Mucosa of descending colon (tissue), 3 donors: ENCODE results near the gene FFAR4. TPM values are rescaled to one million over a fixed set of nuclear protein-coding genes. Genes with fewer than 3 reads are reported as not detected.
A peak's percentile ranks its signal among the peaks of the same experiment; 100 is the strongest.

Source experiments
- ATAC-seq: fragments of 200-7000 bp; cut with Tn5 transposase; one replicate; pipeline ENCODE4 v1.9.1; 2020; ENCODE audit warnings: mild to moderate bottlenecking, moderate library complexity
- DNase-seq, 3 donors: peaks; one replicate each; pipeline ENCODE4 v3.0.0-alpha.2; 2020
- H3K36me3 ChIP-seq: fragments of 200-600 bp; one replicate; pipeline ENCODE4 v1.8.0; 2021; ENCODE audit warnings: low read depth, mild to moderate bottlenecking
- H3K4me1 ChIP-seq: fragments of 200-600 bp; one replicate; pipeline ENCODE4 v1.8.0; 2021; ENCODE audit warnings: low read depth, mild to moderate bottlenecking
- H3K4me3 ChIP-seq: fragments of 200-600 bp; one replicate; pipeline ENCODE4 v1.8.0; 2021; ENCODE audit warnings: mild to moderate bottlenecking
- H3K9me3 ChIP-seq: fragments of 200-600 bp; one replicate; pipeline ENCODE4 v1.8.0; 2021; ENCODE audit warnings: mild to moderate bottlenecking
- intact Hi-C, 2 donors: fragments of 100-400 bp; cut with DNase I in 1 of 2; cut with micrococcal nuclease in 1 of 2; formaldehyde crosslinking; loops; one replicate each; pipeline versions ENCODE4 v1.11.0 to v1.11.1; 2022; cut with DNase I, micrococcal nuclease
- total RNA-seq, 3 donors: library from RNA; stranded (reverse); fragmentation: NEBNext Ultra II Directional in 2 of 3; extraction: Animal tissue kit (Norgen Biotek cat#: 25700) in 2 of 3; gene quantifications; one replicate each; pipeline versions ENCODE4 v1.2.1 to v1.2.4, GENCODE V29; 2021 to 2023
- TF ChIP-seq, protein P1 (sequence below): fragments of 200-600 bp; IDR thresholded peaks from one replicate; pipeline ENCODE4 v1.8.0; 2022; ENCODE audit warnings: antibody characterized with exemption, mild to moderate bottlenecking
- donor health status: DM: no; HTN: no; CAD: no; lungs with moderate emphysema.
- donor health status: DM: no; HTN: no; CAD: no.
- donor health status: DM: no; HTN: yes; CAD: no.

Gene FFAR4
- total RNA-seq, 3 donors from 2014 or later, result 17.4 to 36.3 (median 28.7) TPM

DNA sequence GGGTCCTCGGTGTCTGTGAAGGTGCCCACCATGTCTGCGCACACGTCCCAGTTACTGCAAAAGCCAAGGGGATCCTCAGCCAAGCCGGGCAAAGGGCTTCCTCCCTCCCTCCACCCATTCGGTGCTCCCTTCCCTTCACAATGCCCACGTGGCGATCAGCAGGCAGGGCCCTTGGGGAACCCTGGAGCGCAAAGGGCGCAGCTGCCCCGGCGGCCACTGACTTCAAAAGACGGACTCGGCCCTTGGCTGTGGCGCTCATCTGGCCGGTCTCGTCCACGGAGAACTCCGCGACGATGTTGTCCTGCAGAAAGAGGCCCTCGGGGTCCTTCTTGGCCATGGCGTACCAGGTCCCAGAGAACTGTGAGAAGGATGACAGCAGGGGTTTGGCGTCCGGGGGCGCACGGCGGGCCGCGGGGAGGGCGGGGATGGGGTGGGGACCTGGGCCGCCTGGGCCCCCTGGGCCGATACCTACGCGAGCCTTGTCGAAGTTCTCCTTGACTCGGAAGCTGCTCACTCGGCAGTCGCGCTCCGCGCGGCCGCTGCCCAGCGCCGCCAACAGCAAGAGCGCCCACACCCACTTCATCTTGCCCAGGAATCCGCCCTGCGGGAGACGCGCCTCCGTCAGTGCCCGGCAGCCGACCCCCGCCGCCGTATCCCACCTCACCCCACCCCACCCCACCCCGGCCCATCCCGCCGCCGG is 34.1 kb downstream of the FFAR4 start:
- no peak overlapping the region for H3K4me3 ChIP-seq
- TF ChIP-seq, protein P1, sequence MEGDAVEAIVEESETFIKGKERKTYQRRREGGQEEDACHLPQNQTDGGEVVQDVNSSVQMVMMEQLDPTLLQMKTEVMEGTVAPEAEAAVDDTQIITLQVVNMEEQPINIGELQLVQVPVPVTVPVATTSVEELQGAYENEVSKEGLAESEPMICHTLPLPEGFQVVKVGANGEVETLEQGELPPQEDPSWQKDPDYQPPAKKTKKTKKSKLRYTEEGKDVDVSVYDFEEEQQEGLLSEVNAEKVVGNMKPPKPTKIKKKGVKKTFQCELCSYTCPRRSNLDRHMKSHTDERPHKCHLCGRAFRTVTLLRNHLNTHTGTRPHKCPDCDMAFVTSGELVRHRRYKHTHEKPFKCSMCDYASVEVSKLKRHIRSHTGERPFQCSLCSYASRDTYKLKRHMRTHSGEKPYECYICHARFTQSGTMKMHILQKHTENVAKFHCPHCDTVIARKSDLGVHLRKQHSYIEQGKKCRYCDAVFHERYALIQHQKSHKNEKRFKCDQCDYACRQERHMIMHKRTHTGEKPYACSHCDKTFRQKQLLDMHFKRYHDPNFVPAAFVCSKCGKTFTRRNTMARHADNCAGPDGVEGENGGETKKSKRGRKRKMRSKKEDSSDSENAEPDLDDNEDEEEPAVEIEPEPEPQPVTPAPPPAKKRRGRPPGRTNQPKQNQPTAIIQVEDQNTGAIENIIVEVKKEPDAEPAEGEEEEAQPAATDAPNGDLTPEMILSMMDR, result no peak
- H3K9me3 ChIP-seq, result no peaks in the 10 kb centered on the region
- ATAC-seq (peak; percentile 85), DNase-seq (peak; percentile 35 to 59 (median 55))
- no peaks in the 10 kb centered on the region for H3K36me3 ChIP-seq
- no peaks in the 10 kb centered on the region for H3K4me1 ChIP-seq
- intact Hi-C loops, result no loop called here

DNA sequence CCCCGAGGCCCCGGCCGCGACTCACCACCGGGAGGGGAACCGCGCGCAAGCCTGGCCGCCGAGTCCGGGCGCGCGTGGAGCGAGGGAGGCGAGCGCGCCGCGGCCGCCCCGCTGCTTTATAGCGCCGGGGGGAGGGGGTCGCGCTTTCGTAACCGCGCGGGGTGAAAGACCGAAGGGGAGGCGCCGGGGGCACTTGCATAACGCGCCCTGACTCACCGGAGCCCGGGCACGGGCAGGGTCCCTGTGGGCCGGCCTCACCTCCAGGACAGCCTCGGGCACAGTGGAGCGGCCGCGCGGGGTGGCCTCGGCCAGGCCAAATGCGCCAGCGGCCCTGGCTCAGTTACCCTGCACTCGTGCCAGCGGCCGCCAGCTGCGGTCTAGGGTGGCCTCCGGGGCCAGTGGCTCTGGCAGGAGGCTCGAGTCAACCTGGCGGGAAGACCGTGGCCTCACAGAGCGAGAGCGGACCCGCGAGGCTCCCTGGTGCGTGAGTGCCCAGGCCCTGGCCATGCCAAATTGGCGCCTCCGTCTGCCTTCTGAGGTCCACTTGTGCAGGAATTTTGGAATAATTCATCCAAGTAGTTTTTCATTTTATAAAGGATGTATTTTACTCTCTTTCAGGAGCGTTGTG is 34.8 kb downstream of the FFAR4 start, which contains the start of gene RBP4:
RBP4 (minus strand) TSS at position 90 of the 628 bp plus-strand sequence. CDS start 207 bp downstream, outside the sequence.
- H3K4me1 ChIP-seq, result no peaks in the 10 kb centered on the region
- intact Hi-C loops, result no loop called here
- TF ChIP-seq, protein P1, result no peak
- DNase-seq, result peak in 1 of 3 donors; percentile 43
- peak; percentile 70 for ATAC-seq
- H3K36me3 ChIP-seq, result no peaks in the 10 kb centered on the region
- H3K4me3 ChIP-seq, result no peak within 1 kb of the TSS
- H3K9me3 ChIP-seq, result no peaks in the 10 kb centered on the region

DNA sequence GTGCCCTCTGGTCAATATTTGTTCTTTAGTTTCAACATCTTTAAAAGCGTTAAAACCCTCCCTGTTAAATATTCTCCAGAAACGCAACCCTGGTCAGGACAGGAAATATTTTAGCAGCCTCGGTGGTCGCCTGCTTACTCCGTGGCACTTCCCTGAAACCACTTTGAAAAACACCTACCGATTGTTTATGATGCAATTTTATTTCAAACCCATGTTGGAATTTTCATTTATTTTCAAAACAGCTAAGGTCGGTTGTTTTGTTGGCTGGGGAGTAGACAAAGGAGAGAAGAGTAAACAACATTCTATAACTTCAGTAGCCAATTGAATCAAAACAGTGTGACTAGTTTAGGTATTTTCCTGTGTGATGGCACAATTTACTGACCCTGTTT is 35.3 kb downstream of the FFAR4 start:
- H3K4me1 ChIP-seq, result no peaks in the 10 kb centered on the region
- DNase-seq (no peak), ATAC-seq (no peak)
- TF ChIP-seq, protein P1, result no peak
- H3K4me3 ChIP-seq, result no peak overlapping the region
- intact Hi-C loops, result no loop called here
- H3K36me3 ChIP-seq, result no peaks in the 10 kb centered on the region
- no peaks in the 10 kb centered on the region for H3K9me3 ChIP-seq

- Histone ChIP-seq H3K4me3 (no peak overlapping the region), H3K36me3 (no peaks in the 10 kb centered on the region), H3K9me3 (no peaks in the 10 kb centered on the region), H3K4me1 (no peaks in the 10 kb centered on the region)
- DNase-seq (no peak), ATAC-seq (no peak)
- intact Hi-C loops, result no loop called here
- TF ChIP-seq, protein P1, result no peak
Measured at GRCh38 chr10:93603023-93603422, 36.6 kb downstream of the FFAR4 start.

GRCh38 chr10:93604146-93604545 is 37.7 kb downstream of the FFAR4 start:
- no peaks in the 10 kb centered on the region for H3K4me1 ChIP-seq
- no peaks in the 10 kb centered on the region for H3K9me3 ChIP-seq
- no peak overlapping the region for H3K4me3 ChIP-seq
- DNase-seq (no peak), ATAC-seq (no peak)
- H3K36me3 ChIP-seq, result no peaks in the 10 kb centered on the region
- intact Hi-C loops, result no loop called here
- TF ChIP-seq, protein P1, result no peak
